OCI-LY1 (cell line): ENCODE results near the gene RCAN1.

Experiments
- H2AFZ ChIP-seq: fragments of 200-600 bp; sonication (generic), shearing (Covaris generic); 2 replicates; pipeline ENCODE4 v1.6.0; 2014; ENCODE audit warnings: antibody characterized with exemption, mild to moderate bottlenecking, low read length
- H3F3A ChIP-seq: fragments of 200-600 bp; sonication (generic), shearing (Covaris generic); 2 replicates; pipeline ENCODE4 v1.6.0; 2014; ENCODE audit warnings: mild to moderate bottlenecking, antibody characterized with exemption, low read length, moderate library complexity; ENCODE audit not compliant: insufficient read depth
- H3K27ac ChIP-seq: fragments of 200-600 bp; sonication (generic); 2 replicates; pipeline ENCODE4 v1.5.1; 2014; ENCODE audit warnings: low read length, mixed run types, mild to moderate bottlenecking, low read depth; ENCODE audit not compliant: poor library complexity, severe bottlenecking
- H3K27me3 ChIP-seq: fragments of 200-600 bp; sonication (generic); 2 replicates; pipeline ENCODE4 v1.6.0; 2014; ENCODE audit warnings: antibody characterized with exemption, mild to moderate bottlenecking, low read length, moderate library complexity; ENCODE audit not compliant: insufficient read depth
- H3K36me3 ChIP-seq: fragments of 200-600 bp; sonication (generic); 2 replicates; pipeline ENCODE4 v1.6.1; 2014; ENCODE audit warnings: mild to moderate bottlenecking, antibody characterized with exemption, low read length, moderate library complexity, mixed read lengths; ENCODE audit not compliant: insufficient read depth
- H3K4me1 ChIP-seq: fragments of 200-600 bp; sonication (generic); 2 replicates; pipeline ENCODE4 v1.5.1; 2014; ENCODE audit warnings: mild to moderate bottlenecking, low read length, moderate library complexity; ENCODE audit not compliant: insufficient read depth, severe bottlenecking
- H3K4me2 ChIP-seq: fragments of 200-600 bp; sonication (generic), shearing (Covaris generic); 2 replicates; pipeline ENCODE4 v1.6.1; 2014; ENCODE audit warnings: low read length
- H3K4me3 ChIP-seq: fragments of 200-600 bp; sonication (generic); 2 replicates; pipeline ENCODE4 v1.5.1; 2014; ENCODE audit warnings: low read length, low read depth, mild to moderate bottlenecking, mixed read lengths; ENCODE audit not compliant: poor library complexity, severe bottlenecking
- H3K79me2 ChIP-seq: fragments of 200-600 bp; shearing (Covaris generic); 2 replicates; pipeline ENCODE4 v1.6.1; 2016; ENCODE audit warnings: mixed run types, low read length, mixed read lengths; ENCODE audit not compliant: insufficient read depth
- H3K9ac ChIP-seq: fragments of 200-600 bp; sonication (generic), shearing (Covaris generic); 2 replicates; pipeline ENCODE4 v1.6.1; 2014; ENCODE audit warnings: mild to moderate bottlenecking, low read length, mixed read lengths
- H3K9me2 ChIP-seq: fragments of 200-600 bp; sonication (generic), shearing (Covaris generic); 2 replicates; pipeline ENCODE4 v1.6.1; 2014; ENCODE audit warnings: low read depth, mild to moderate bottlenecking, low read length, mixed read lengths
- H3K9me3 ChIP-seq: fragments of 200-600 bp; shearing (Covaris generic); 2 replicates; pipeline ENCODE4 v1.6.1; 2014; ENCODE audit warnings: low read length, mixed read lengths
- H4K20me1 ChIP-seq: fragments of 200-600 bp; sonication (generic), shearing (Covaris generic); 2 replicates; pipeline ENCODE4 v1.6.0; 2016; ENCODE audit warnings: mild to moderate bottlenecking, low read length; ENCODE audit not compliant: insufficient read depth
- EZH2 ChIP-seq: fragments of 200-600 bp; sonication (generic), shearing (Covaris generic); IDR thresholded peaks from 2 replicates; pipeline ENCODE4 v1.8.0; 2017; ENCODE audit warnings: borderline replicate concordance, mixed run types, mild to moderate bottlenecking, antibody characterized with exemption, low read length, moderate library complexity, mixed read lengths
- TF ChIP-seq, protein P1 (sequence below): fragments of 200-600 bp; sonication (generic), shearing (Covaris generic); IDR thresholded peaks from 2 replicates; pipeline ENCODE4 v1.5.1; 2017; ENCODE audit warnings: mild to moderate bottlenecking, antibody characterized with exemption, low read length, moderate library complexity, mixed read lengths

RCAN1 gene

DNA sequence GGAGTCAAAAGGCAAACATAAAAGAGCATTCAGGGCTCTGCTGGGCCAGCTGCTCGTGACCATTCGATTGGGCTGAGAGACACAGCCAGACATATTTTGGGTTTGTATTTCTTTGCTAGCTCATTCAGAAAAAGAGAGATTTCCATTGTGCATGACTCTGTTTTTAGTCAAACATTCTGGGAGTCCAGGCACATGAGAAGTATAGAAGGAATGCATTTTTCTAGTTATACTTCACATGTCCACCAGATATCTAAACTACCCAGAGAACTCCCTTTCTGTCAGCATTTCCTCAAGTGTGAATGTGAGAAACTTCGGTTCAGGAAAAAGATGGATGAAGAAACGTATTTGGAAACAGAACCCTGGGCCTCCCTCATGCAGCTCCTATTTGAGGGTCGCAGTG, 96.6 kb downstream of the RCAN1 start:
- TF ChIP-seq EZH2 = no peak
- TF ChIP-seq, protein P1, sequence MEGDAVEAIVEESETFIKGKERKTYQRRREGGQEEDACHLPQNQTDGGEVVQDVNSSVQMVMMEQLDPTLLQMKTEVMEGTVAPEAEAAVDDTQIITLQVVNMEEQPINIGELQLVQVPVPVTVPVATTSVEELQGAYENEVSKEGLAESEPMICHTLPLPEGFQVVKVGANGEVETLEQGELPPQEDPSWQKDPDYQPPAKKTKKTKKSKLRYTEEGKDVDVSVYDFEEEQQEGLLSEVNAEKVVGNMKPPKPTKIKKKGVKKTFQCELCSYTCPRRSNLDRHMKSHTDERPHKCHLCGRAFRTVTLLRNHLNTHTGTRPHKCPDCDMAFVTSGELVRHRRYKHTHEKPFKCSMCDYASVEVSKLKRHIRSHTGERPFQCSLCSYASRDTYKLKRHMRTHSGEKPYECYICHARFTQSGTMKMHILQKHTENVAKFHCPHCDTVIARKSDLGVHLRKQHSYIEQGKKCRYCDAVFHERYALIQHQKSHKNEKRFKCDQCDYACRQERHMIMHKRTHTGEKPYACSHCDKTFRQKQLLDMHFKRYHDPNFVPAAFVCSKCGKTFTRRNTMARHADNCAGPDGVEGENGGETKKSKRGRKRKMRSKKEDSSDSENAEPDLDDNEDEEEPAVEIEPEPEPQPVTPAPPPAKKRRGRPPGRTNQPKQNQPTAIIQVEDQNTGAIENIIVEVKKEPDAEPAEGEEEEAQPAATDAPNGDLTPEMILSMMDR = no peak
- Histone ChIP-seq H3K27ac (no peak overlapping the region), H3F3A (no peaks in the 10 kb centered on the region), H3K27me3 (no peaks in the 10 kb centered on the region), H2AFZ (no peak overlapping the region), H3K4me2 (no peak overlapping the region), H4K20me1 (no peaks in the 10 kb centered on the region), H3K36me3 (no peaks in the 10 kb centered on the region), H3K4me1 (no peaks in the 10 kb centered on the region), H3K4me3 (no peak overlapping the region), H3K9me2 (no peaks in the 10 kb centered on the region), H3K79me2 (no peaks in the 10 kb centered on the region), H3K9me3 (no peaks in the 10 kb centered on the region), H3K9ac (no peak overlapping the region)

DNA sequence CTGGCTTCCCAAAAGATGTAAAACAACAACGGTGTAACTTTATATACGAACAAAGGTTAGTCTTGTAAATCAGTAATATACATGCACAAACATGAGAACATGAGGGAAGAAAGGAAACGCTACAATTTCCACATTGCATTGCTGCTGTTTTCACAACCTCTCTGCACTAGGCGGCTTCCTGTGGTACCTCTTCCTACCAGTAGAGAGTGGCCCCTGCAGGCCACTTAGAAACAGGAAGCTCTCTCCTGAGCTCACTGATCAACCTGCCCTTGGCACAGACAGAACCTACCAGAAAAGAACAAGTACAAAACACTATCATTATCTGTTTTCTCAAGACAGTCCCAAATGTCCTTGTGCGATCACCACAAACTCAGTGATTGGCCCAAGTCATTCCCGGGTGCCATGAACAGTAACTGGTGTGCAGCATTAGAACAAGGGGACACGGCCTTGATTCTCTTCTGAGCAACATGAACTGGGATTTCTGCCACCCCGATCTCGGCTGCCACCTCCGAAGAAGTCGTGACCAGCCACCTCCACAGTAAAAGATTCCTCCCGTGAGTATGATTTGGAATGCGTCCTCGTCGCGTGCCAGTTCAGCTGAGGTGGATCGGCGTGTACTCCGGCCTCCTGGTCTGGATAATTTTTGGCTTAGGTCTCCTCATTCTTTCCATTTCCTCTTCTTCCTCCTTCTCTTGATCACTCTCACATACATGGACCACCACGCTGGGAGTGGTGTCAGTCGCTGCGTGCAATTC, 97.2 kb downstream of the RCAN1 start:
- H2AFZ ChIP-seq = no peak overlapping the region
- no peak overlapping the region for H3K9ac ChIP-seq
- H3K36me3 ChIP-seq = no peaks in the 10 kb centered on the region
- no peaks in the 10 kb centered on the region for H3F3A ChIP-seq
- TF ChIP-seq, protein P1 = peak; percentile 32; the same call in 1 of the 2 replicates
- TF ChIP-seq EZH2 = no peak
- H4K20me1 ChIP-seq = no peaks in the 10 kb centered on the region
- no peak overlapping the region for H3K27ac ChIP-seq
- no peaks in the 10 kb centered on the region for H3K4me1 ChIP-seq
- H3K79me2 ChIP-seq = no peaks in the 10 kb centered on the region
- H3K27me3 ChIP-seq = no peaks in the 10 kb centered on the region
- H3K9me3 ChIP-seq = no peaks in the 10 kb centered on the region
- H3K4me3 ChIP-seq = no peak overlapping the region
- H3K4me2 ChIP-seq = no peak overlapping the region
- H3K9me2 ChIP-seq = no peaks in the 10 kb centered on the region

DNA sequence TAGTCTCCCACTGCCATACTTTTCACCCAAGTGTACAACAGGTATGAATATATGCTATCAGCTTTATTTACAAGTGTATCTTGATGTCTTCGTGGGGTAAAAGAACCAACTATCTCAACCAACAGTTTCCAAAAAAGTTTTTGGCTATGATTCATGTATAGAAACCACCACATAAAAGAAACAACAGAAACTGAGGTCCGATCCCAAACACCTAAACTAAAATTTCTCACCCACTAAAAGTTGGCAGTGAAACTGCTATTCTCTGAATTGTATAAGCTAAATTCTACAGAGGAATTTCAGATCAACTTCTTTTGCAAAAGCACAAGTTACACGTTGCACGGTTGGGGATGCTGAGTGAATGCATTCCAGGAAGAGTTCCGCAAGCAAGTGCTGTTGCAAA, 97.9 kb downstream of the RCAN1 start:
- Histone ChIP-seq H3K27me3 (no peaks in the 10 kb centered on the region), H3K9me3 (no peaks in the 10 kb centered on the region), H3K27ac (no peak overlapping the region), H3K4me2 (no peak overlapping the region), H3K9me2 (no peaks in the 10 kb centered on the region), H2AFZ (no peak overlapping the region), H3K9ac (no peak overlapping the region), H3K36me3 (no peaks in the 10 kb centered on the region), H3K4me1 (no peaks in the 10 kb centered on the region), H3F3A (no peaks in the 10 kb centered on the region), H3K4me3 (no peak overlapping the region), H3K79me2 (no peaks in the 10 kb centered on the region), H4K20me1 (no peaks in the 10 kb centered on the region)
- TF ChIP-seq EZH2 = no peak
- TF ChIP-seq, protein P1 = no peak
